HCT116 (cell line): Measurements from ENCODE around the gene PCDHB11. TPM values are rescaled to one million over a fixed set of nuclear protein-coding genes. Genes with fewer than 3 reads are reported as not detected.

ENCODE experiments used
- ATAC-seq: fragments of 200-7000 bp; cut with Tn5 transposase; 2 replicates; pipeline ENCODE4 v1.9.1; 2020; ENCODE audit warnings: mild to moderate bottlenecking, moderate library complexity
- BruUV-seq: library from RNA; stranded (reverse); fragments of 400-500 nt; replicated peaks from 2 replicates; lab custom pipeline; 2021; lab: Mats Ljungman, UMichigan
- CTCF ChIA-PET: fragments of 300-600 bp; sonication (Branson Sonifier 250); formaldehyde crosslinking; loops from one replicate; lab custom pipeline; 2021; ENCODE audit warnings: antibody characterized with exemption; lab: Charles Lee
- POLR2A ChIA-PET: fragments of 300-600, 350-600 bp; sonication (Branson Sonifier 250); formaldehyde crosslinking; loops from one replicate; lab custom pipeline; 2021; ENCODE audit warnings: antibody characterized with exemption; lab: Charles Lee
- RAD21 ChIA-PET, 2 experiments: fragments of 300-600 bp; sonication (Branson Sonifier 250); formaldehyde crosslinking; loops; one replicate each; lab custom pipeline; 2023; ENCODE audit warnings: low total read pairs in 2 of 2; ENCODE audit not compliant: uncharacterized antibody in 2 of 2, unreplicated experiment in 2 of 2, low non-redundant PET in 1 of 2; lab: Charles Lee
- DNase-seq: peaks from one replicate; pipeline ENCODE4 v3.0.0-alpha.2; 2010; ENCODE audit warnings: low read depth, low spot score
- H2AFZ ChIP-seq: fragments of 200-600 bp; shearing (Covaris generic), sonication (generic); 2 replicates; pipeline ENCODE4 v1.6.1; 2017; ENCODE audit warnings: low read depth, mixed run types, mixed read lengths, antibody characterized with exemption, low read length; ENCODE audit not compliant: poor library complexity, severe bottlenecking
- H3K27ac ChIP-seq: 2 replicates; pipeline ENCODE4 v1.5.1; 2012; ENCODE audit warnings: low read depth, low read length
- H3K27me3 ChIP-seq: fragments of 200-600 bp; sonication (generic); 2 replicates; pipeline ENCODE4 v1.6.1; 2016; ENCODE audit warnings: mixed run types, low read length, mixed read lengths; ENCODE audit not compliant: insufficient read depth
- H3K36me3 ChIP-seq, 2 experiments: fragments of 200-500 bp in 1 of 2; fragments of 200-600 bp in 1 of 2; sonication (Bioruptor generic) in 1 of 2; sonication (generic) in 1 of 2; 2 replicates each; pipeline versions ENCODE4 v1.5.1 to v1.6.1; 2014 to 2016; ENCODE audit warnings: low read length in 2 of 2, inconsistent platforms in 1 of 2, mixed read lengths in 1 of 2, mixed run types in 1 of 2; ENCODE audit not compliant: insufficient read depth in 2 of 2, control insufficient read depth in 1 of 2
- H3K4me1 ChIP-seq, 2 experiments: fragments of 200-600 bp in 1 of 2; sonication (generic) in 1 of 2; 2 replicates each; pipeline versions ENCODE4 v1.5.1 to v1.6.1; 2012 to 2017; ENCODE audit warnings: low read length in 2 of 2, inconsistent platforms in 1 of 2, mild to moderate bottlenecking in 1 of 2, mixed read lengths in 1 of 2, mixed run types in 1 of 2, moderate library complexity in 1 of 2; ENCODE audit not compliant: insufficient read depth in 2 of 2, control insufficient read depth in 1 of 2
- H3K4me2 ChIP-seq: fragments of 200-600 bp; sonication (generic); 2 replicates; pipeline ENCODE4 v1.6.1; 2017; ENCODE audit warnings: mixed run types, low read length, mixed read lengths
- H3K4me3 ChIP-seq, 2 experiments: fragments of 200-600 bp in 1 of 2; sonication (generic) in 1 of 2; replicated peaks in 1 of 2; 2 replicates each; pipeline ENCODE4 v1.5.1; 2011 to 2016; ENCODE audit warnings: low read length in 2 of 2, control low read depth in 1 of 2, low read depth in 1 of 2, mild to moderate bottlenecking in 1 of 2, mixed read lengths in 1 of 2, mixed run types in 1 of 2
- H3K79me2 ChIP-seq: fragments of 200-600 bp; sonication (generic); 2 replicates; pipeline ENCODE4 v1.6.1; 2017; ENCODE audit warnings: mild to moderate bottlenecking, mixed run types, low read length, moderate library complexity, mixed read lengths; ENCODE audit not compliant: insufficient read depth
- H3K9ac ChIP-seq: fragments of 200-600 bp; sonication (generic); 2 replicates; pipeline ENCODE4 v1.6.1; 2016; ENCODE audit warnings: low read length, mixed read lengths
- H3K9me2 ChIP-seq: fragments of 200-600 bp; sonication (generic), shearing (Covaris generic); 2 replicates; pipeline ENCODE4 v1.6.1; 2017; ENCODE audit warnings: mixed run types, mild to moderate bottlenecking, moderate library complexity; ENCODE audit not compliant: insufficient read depth
- H3K9me3 ChIP-seq, 2 experiments: fragments of 200-500 bp in 1 of 2; fragments of 200-600 bp in 1 of 2; sonication (Bioruptor generic) in 1 of 2; sonication (generic) in 1 of 2; 2 replicates each; pipeline ENCODE4 v1.6.1; 2014 to 2017; ENCODE audit warnings: low read length in 2 of 2, mixed read lengths in 2 of 2, inconsistent platforms in 1 of 2, low read depth in 1 of 2, mild to moderate bottlenecking in 1 of 2, mixed run types in 1 of 2, moderate library complexity in 1 of 2; ENCODE audit not compliant: control insufficient read depth in 1 of 2, insufficient read depth in 1 of 2
- H4K20me1 ChIP-seq: fragments of 200-600 bp; sonication (generic), shearing (Covaris generic); 2 replicates; pipeline ENCODE4 v1.6.1; 2017; ENCODE audit warnings: mixed run types, mild to moderate bottlenecking, moderate library complexity; ENCODE audit not compliant: insufficient read depth
- ATF3 ChIP-seq: IDR thresholded peaks from 2 replicates; pipeline ENCODE4 v1.6.1; 2012
- CEBPB ChIP-seq: IDR thresholded peaks from 2 replicates; pipeline ENCODE4 v1.6.1; 2012; ENCODE audit warnings: low read depth
- EGR1 ChIP-seq: IDR thresholded peaks from 2 replicates; pipeline ENCODE4 v1.6.1; 2012; ENCODE audit warnings: low read depth
- EZH2 ChIP-seq: fragments of 200-600 bp; sonication (generic); IDR thresholded peaks from 2 replicates; pipeline ENCODE4 v1.6.1; 2017; ENCODE audit warnings: antibody characterized with exemption, mixed run types
- EZH2phosphoT487 ChIP-seq: fragments of 200-600 bp; IDR thresholded peaks from 2 replicates; pipeline ENCODE4 v1.6.1; 2018; ENCODE audit warnings: antibody characterized with exemption, borderline replicate concordance
- FOSL1 ChIP-seq: IDR thresholded peaks from 2 replicates; pipeline ENCODE4 v1.6.1; 2012; ENCODE audit warnings: low read depth
- JUND ChIP-seq: IDR thresholded peaks from 2 replicates; pipeline ENCODE4 v1.6.1; 2012
- MAX ChIP-seq: IDR thresholded peaks from 2 replicates; pipeline ENCODE4 v1.6.1; 2012
- REST ChIP-seq: IDR thresholded peaks from 2 replicates; pipeline ENCODE4 v1.6.1; 2012; ENCODE audit warnings: low read depth
- SIN3A ChIP-seq: IDR thresholded peaks from 2 replicates; pipeline ENCODE4 v1.6.1; 2012; ENCODE audit warnings: low read depth
- SP1 ChIP-seq: IDR thresholded peaks from 2 replicates; pipeline ENCODE4 v1.6.1; 2012; ENCODE audit warnings: low read depth
- YY1 ChIP-seq: IDR thresholded peaks from 2 replicates; pipeline ENCODE4 v1.6.1; 2011; ENCODE audit warnings: low read length, low read depth, moderate library complexity, mild to moderate bottlenecking; ENCODE audit not compliant: insufficient replicate concordance; ENCODE audit errors: extremely low read depth
- ZFX ChIP-seq: fragments of 450-650 bp; IDR thresholded peaks from 2 replicates; pipeline ENCODE4 v1.6.1; 2017
- intact Hi-C: fragments of 100-400 bp; cut with micrococcal nuclease; formaldehyde crosslinking; loops from 2 replicates; pipeline ENCODE4 v1.10.0; 2022
- total RNA-seq: library from RNA; stranded (reverse); gene quantifications from one replicate; pipeline ENCODE4 v1.2.1, GENCODE V29; 2021; ENCODE audit not compliant: unreplicated experiment

The PCDHB11 gene
- total RNA-seq, 1 experiment from 2014 or later, result 0.07 TPM

GRCh38 chr5:141236516-141237313, 37.3 kb downstream of the PCDHB11 start:
- ChIA-PET POLR2A (no interaction called here), CTCF (no interaction called here)

GRCh38 chr5:141241496-141241895, 42.1 kb downstream of the PCDHB11 start:
- intact Hi-C loops, result no loop called here
- H3K27me3 ChIP-seq, result no peaks in the 10 kb centered on the region
- H3K27ac ChIP-seq, result no peak overlapping the region
- H3K4me2 ChIP-seq, result no peak overlapping the region
- RAD21 ChIA-PET, result no interaction called here
- no peaks in the 10 kb centered on the region for H3K79me2 ChIP-seq
- no peaks in the 10 kb centered on the region for H4K20me1 ChIP-seq
- CTCF ChIA-PET, result no interaction called here
- H3K4me3 ChIP-seq, result no peak overlapping the region
- H2AFZ ChIP-seq, result no peak overlapping the region
- no TSS peak for BruUV-seq
- POLR2A ChIA-PET, result no interaction called here
- ATAC-seq (no peak), DNase-seq (no peak)
- H3K9ac ChIP-seq, result no peak overlapping the region
- H3K36me3 ChIP-seq, result no peaks in the 10 kb centered on the region
- TF ChIP-seq YY1 (no peak), FOSL1 (no peak), ZFX (no peak), REST (no peak), ATF3 (no peak), CEBPB (no peak), SP1 (no peak)
- peaks cover 0 to 3% of the 10 kb centered on the region in 2 experiments; a peak in 2 of 4 replicates for H3K9me3 ChIP-seq
- H3K9me2 ChIP-seq, result no peaks in the 10 kb centered on the region
- H3K4me1 ChIP-seq, result no peaks in the 10 kb centered on the region

More at GRCh38 chr5:141236516-141237313, 37.3 kb downstream of the PCDHB11 start:
- Histone ChIP-seq H3K9me3 (peaks cover 0 to 6% of the 10 kb centered on the region in 2 experiments; a peak in 2 of 4 replicates), H3K4me3 (no peak overlapping the region), H3K4me1 (no peaks in the 10 kb centered on the region), H2AFZ (no peak overlapping the region), H3K4me2 (no peak overlapping the region), H4K20me1 (no peaks in the 10 kb centered on the region), H3K79me2 (no peaks in the 10 kb centered on the region), H3K36me3 (no peaks in the 10 kb centered on the region), H3K9ac (no peak overlapping the region), H3K9me2 (no peaks in the 10 kb centered on the region), H3K27ac (no peak overlapping the region), H3K27me3 (no peaks in the 10 kb centered on the region)
- no peak for TF ChIP-seq EZH2phosphoT487
- no peak for TF ChIP-seq ZFX
- no peak for TF ChIP-seq SIN3A
- TF ChIP-seq EZH2, result no peak
- no peak for TF ChIP-seq FOSL1
- no peak for TF ChIP-seq MAX
- no peak for TF ChIP-seq JUND
- no peak for TF ChIP-seq EGR1
- RAD21 ChIA-PET, result no interaction called here
- DNase-seq, result no peak
- no TSS peak for BruUV-seq
- no peak for ATAC-seq
- intact Hi-C loops, result no loop called here
